Measurements from ENCODE around the gene CR1.
A peak's percentile ranks its signal among the peaks of the same experiment; 100 is the strongest.
"Not testable (repeated sequence)": the region's sequence is repeated elsewhere in the genome, so short reads cannot be mapped to it uniquely, and the experiment has no call there.

CR1 gene

DNA sequence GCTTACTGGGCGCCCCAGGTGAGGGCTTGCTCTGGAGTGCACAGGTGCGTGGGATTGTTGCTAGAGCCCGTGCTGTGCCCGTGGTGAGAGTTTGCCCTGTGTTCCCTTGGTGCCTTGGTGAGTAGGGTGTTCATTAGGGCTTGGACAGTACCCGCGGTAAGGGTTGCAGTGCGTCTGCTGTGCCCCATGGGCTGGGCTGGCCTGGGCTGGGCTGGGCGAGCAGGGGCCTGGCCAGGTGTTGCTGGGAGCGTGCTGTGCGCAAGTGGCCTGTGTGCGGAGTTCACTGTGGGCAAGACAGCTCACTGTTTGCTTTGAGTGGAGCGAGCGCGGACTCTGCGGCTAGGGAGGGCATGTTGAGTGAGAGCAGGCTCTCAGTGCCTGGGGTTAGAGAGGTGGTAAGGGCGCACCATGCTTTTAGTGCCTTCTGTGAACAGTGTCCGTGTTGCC lies 149.7 kb downstream of the CR1 start:
- no peak for DNase-seq

- no peak for DNase-seq
These were observed 150.2 kb downstream of the CR1 start for GRCh38 chr1:207646171-207646570.

DNA sequence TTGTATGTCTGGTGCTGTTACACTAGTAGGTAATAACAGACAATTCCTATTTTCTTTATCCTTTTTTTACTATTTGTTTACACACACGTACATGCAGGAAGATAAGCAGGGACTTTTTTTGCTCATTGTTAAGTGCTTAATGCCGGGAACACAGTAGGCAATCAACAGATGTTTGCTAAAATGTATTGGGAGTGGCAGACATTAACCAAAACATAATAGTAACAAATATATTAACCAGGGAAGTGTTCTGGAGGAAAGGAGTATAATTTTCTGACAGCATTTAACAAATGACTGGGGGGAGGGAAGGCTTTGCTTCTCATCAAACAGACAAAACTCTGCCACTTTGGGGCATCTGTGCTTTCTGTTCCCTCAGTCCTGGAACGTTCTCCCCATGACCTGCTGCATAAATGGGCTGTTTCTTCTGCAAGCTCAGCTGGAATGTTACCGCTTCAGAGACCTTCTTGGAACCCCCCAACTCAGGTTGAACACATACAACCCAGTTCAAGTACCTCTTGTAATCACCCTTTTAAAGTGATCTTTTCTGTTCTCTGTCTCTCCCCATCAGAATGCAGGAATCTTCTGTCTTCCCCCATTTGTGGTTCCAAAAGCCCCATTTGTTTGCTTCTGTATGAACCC lies 151.1 kb downstream of the CR1 start:
- DNase-seq = no peak

GRCh38 chr1:207647671-207648333 lies 151.8 kb downstream of the CR1 start:
- DNase-seq = no peak

GRCh38 chr1:207648334-207649209 lies 152.6 kb downstream of the CR1 start:
- DNase-seq = no peak

DNA sequence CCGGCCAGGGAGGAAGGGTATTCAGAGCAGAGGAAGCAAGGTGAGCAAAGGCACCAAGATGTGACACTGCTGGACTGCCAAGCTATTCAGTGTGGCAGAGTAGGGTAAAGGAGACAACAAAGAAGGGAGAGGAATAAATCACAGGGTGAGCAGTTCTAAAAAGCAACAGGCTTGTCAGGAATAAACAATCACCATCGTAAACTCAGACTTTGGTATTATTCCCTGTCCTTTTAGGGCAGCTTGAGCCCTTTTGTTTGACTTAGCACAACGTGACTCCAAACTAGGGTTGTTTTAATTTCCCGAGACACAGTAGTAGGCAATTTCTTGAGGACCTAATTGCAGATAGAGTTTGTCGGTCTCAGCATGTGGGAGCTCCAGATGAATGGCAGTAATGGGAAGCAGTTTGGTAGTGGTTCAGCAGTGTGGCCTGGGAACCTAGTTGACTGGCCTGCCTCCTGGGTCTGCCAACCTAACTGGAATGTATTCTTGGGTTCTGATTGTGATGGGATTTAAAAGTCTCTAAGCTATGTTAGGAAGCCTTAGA lies 153.3 kb downstream of the CR1 start:
- no peak for DNase-seq

DNA sequence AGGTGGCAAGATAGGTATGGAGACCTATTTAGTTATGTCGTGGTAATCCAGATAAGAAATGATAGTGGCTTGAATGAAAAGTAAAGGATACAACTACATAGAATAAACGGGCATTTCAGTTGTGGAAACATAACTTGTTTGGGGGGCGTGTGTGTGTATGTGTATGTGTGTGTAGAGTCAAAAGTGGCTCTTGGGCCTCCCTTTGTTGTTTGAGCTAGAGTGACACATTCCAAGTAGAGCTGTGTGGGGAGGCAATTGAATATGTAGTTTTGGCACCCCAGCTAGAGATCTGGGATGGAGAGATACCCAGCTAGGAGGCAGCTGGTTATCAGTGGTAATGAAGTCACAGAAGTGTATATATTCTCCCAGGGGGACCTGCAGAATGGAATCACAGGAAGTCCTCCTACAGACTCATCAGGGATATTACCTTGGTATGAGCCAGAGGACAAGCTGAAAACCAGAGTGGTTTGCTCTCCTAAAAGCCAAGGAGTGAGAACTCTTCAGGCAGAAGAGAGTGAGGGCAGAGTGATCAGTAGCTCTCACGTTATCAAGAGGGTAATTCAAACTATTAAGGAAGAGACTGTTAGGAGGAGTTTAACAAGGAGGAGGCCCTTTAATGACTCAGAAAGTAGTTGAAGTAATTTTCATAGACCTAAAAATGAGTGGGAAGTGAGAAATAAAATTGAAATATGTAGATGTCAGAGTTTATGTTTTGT lies 154.1 kb downstream of the CR1 start:
- DNase-seq = no peak

GRCh38 chr1:207651583-207651982 lies 155.6 kb downstream of the CR1 start:
- DNase-seq = no peak

DNA sequence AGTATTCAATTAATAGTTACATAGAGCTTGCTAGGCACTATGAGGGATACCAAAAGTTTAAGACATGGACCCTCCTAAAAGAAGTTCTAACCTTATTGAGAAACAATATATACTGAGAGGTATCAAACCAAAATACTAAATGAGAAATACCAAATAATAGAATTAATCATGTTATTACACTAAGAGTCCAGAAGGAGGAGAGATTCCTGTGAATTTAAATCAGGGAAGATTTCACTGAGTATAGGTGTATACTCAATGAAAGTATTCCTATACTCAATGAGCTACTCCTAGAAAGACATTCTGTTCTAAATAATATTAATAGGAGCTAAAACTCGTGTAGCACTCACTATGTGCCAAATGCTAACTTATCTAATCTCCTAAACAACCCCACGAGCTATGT lies 158.4 kb downstream of the CR1 start:
- no peak for DNase-seq

DNA sequence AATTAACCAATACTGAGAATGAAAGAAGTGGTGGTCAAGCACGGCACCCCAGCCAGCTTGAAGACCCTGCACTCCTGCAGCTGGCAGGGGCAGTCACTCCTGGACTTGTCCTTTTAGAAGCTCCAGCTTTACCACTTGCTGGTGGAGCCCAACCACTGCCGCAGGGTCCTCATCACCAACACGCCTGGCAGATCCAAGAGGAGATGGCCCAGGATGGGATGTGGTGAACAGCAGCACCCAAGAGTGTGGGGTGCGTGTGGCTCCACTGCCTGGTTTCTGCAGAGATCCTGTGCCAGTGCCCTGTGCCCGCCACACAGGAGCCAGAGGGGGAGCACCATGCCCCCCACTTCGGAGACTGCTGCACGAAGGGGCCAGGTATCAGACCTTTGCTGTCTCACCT lies 162.5 kb downstream of the CR1 start:
- no peak for DNase-seq

DNA sequence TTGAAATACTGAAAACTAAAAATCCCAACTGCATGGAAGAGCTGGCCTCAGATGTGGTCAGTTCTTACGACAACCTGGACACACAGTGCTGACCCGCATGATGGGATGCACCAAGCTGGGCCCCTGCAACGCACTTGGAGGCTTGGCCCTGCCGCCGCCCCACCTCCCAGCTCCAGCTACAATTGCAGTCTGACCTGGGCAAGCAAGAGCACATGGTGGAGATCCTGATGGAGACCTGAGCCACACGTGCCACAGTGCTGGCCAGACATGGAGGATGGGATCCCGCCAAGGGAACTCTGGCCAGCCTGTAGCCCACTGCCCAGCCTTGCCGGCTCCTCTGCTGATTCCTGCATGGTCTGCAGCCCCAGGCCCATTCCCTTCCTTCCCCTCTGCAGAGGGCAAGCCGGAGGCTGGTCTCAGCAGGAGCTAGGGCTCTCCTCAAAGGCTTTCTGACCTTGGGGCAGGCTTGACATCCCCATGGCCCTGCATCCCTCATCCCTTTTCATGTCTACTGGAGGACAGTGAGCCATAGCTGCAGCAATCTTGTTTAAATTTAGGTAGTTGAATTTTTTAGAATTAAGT lies 163.0 kb downstream of the CR1 start:
- no peak for DNase-seq

DNA sequence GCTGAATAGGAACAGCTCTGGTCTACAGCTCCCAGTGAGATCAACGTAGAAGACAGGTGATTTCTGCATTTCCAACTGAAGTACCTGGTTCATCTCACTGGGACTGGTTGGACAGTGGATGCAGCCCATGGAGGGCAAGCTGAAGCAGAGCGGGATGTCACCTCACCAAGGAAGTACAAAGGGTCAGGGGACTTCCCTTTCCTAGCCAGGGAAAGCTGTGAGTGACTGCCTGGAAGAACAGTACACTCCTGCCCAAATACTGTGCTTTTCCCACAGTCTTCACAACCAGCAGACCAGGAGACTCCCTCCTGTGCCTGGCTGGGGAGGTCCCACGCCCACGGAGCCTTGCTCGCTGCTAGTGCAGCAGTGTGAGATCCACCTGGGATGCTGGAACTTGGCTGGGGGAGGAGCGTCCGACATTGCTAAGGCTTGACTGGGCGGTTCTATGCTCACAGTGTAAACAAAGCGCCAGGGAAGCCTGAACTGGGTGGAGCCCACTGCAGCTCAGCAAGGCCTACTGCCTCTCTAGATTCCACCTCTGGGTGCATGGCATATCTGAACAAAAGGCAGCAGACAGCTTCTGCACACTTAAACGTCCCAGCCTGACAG lies 163.7 kb downstream of the CR1 start:
- DNase-seq = no peak

DNA sequence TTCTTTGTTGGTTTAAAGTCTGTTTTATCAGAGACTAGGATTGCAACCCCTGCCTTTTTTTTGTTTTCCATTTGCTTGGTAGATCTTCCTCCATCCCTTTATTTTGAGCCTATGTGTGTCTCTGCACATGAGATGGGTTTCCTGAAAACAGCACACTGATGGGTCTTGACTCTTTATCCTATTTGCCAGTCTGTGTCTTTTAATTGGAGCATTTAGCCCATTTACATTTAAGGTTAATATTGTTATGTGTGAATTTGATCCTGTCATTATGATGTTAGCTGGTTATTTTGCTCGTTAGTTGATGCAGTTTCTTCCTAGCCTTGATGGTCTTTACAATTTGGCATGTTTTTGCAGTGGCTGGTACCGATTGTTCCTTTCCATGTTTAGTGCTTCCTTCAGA lies 165.5 kb downstream of the CR1 start:
- not testable (repeated sequence) for DNase-seq

DNA sequence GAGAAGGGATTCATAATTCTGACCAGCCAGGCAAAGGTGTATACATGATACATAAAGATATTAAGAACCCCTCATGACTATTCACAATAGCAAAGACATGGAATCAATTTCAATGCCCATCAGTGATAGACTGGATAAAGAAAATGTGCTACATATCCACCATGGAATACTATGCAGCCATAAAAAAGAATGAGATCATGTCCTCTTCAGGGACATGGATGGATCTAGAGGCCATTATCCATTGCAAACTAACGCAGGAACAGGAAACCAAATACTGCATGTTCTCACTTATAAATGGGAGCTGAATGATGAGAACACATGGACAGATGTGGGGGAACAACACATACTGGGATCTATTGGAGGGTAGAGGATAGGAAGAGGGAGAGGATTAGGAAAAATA lies 170.4 kb downstream of the CR1 start:
- DNase-seq = no peak

- no peak for DNase-seq
These were observed 173.6 kb downstream of the CR1 start for GRCh38 chr1:207669528-207670009.

- DNase-seq = no peak
These were observed 174.2 kb downstream of the CR1 start for GRCh38 chr1:207670192-207670591.

- peak in 1 of 2 donors; percentile 15 for DNase-seq
These were observed 175.0 kb downstream of the CR1 start for GRCh38 chr1:207670997-207671396.

DNA sequence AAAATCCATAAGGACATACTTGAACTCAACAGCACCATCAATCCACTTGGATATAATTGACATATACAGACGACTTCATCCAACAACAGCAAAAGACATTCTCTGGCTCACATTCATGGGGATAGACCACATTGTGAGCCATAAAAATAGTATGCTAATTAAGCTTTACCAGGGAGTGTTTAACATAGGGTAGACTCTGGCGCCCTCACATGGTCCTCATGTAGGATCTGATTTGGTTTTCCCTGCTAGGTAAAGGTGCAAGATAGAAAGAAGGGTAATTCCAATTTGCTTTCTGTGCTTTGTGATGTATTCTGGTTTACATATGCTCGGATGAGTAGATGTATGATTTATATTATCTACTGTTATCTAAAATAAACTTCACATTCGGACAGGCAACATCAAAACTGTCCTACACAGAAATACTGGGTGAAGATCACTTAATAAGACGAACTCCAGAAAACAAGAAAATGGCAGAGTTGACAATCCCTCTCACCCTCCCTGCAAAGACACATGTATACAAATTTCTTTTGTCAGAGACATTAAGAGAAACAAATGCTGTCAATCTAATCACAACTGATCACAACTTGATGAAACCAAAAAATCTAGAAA lies 176.7 kb downstream of the CR1 start:
- DNase-seq = no peak

DNA sequence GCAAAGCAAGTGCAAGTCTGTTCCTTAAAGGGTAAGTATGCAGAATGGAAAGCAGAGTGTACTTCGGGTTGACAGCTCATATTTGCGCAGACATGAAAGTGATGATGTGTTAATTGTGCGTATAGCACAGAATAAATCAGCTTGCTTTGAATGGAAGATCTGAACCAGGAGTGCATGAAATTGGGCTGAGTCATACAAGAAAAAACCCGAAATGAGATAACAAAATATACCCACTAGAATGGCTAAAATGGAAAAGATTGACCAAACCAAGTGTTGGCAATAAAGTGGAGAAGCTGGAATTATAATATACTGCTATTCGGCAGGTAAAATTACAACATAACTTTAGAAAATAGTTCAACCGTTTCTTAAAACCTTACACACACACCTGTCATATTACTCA lies 177.4 kb downstream of the CR1 start:
- DNase-seq = no peak

DNA sequence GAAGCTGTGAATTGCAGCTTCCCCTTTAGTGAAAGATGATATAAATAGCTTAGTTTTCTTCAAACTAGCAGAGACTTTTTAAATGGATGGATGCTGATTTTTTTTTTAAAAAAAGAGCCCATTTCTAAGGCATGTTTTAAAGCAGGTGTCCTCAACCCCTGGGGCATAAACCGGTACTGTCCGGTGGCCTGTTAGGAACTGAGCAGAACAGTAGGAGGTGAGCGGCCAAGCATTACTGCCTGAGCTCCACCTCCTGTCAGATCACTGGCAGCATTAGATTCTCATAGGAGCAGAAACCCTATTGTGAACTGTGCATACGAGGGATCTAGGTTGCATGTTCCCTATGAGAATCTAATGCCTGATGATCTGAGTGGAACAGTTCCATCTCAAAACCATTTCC lies 180.2 kb downstream of the CR1 start:
- no peak for DNase-seq
